Fibroblast of skin of left quadriceps (primary cell): ENCODE measurements around the gene CD46.
"Not testable (repeated sequence)": the region's sequence is repeated elsewhere in the genome, so short reads cannot be mapped to it uniquely, and the experiment has no call there.

Experiments
- DNase-seq, 2 experiments: peaks; one replicate each; pipeline ENCODE4 v3.0.0-alpha.2; 2013; ENCODE audit warnings: low read depth in 2 of 2

Gene CD46

GRCh38 chr1:207751790-207752455 is at the start of gene CD46:
Gene CD46, plus strand, starts transcription at chr1:207752054. Its CDS starts 159 bp downstream, at chr1:207752213.
- DNase-seq: peak; percentile 65 to 69

GRCh38 chr1:207702317-207702716 is 49.5 kb upstream of the CD46 start:
- no peak for DNase-seq

- DNase-seq: no peak
Measured at GRCh38 chr1:207703712-207704111, 48.1 kb upstream of the CD46 start.

GRCh38 chr1:207708004-207708403 is 43.9 kb upstream of the CD46 start:
- not testable (repeated sequence) for DNase-seq

GRCh38 chr1:207711285-207711684 is 40.6 kb upstream of the CD46 start:
- DNase-seq: no peak

- DNase-seq: not testable (repeated sequence)
Measured at GRCh38 chr1:207712701-207713100, 39.2 kb upstream of the CD46 start.

- no peak for DNase-seq
Measured at GRCh38 chr1:207713529-207713928, 38.3 kb upstream of the CD46 start.

GRCh38 chr1:207719234-207719633 is 32.6 kb upstream of the CD46 start:
- DNase-seq: no peak

- not testable (repeated sequence) for DNase-seq
Measured at GRCh38 chr1:207728200-207728858, 23.5 kb upstream of the CD46 start.

GRCh38 chr1:207737503-207738157 is 14.2 kb upstream of the CD46 start:
- DNase-seq: not testable (repeated sequence)

- DNase-seq: not testable (repeated sequence)
Measured at GRCh38 chr1:207738158-207738659, 13.6 kb upstream of the CD46 start.

- DNase-seq: no peak
Measured at GRCh38 chr1:207740207-207740606, 11.6 kb upstream of the CD46 start.

GRCh38 chr1:207742850-207743555 is 8.9 kb upstream of the CD46 start:
- no peak for DNase-seq

GRCh38 chr1:207744000-207744534 is 7.8 kb upstream of the CD46 start:
- DNase-seq: no peak

GRCh38 chr1:207745285-207745684 is 6.6 kb upstream of the CD46 start:
- DNase-seq: no peak

GRCh38 chr1:207745839-207746767 is 5.8 kb upstream of the CD46 start:
- DNase-seq: no peak

- DNase-seq: no peak
Measured at GRCh38 chr1:207747627-207748492, 4.0 kb upstream of the CD46 start.

- DNase-seq: no peak
Measured at GRCh38 chr1:207748737-207749528, 2.9 kb upstream of the CD46 start.
